Kidney epithelial cell (primary cell): Measurements from ENCODE around the gene ACTN4. TPM values are rescaled to one million over a fixed set of nuclear protein-coding genes. Genes with fewer than 3 reads are reported as not detected.

Experiments used
- DNase-seq: peaks from one replicate; pipeline ENCODE4 v3.0.0-alpha.2; 2010; ENCODE audit warnings: low read depth
- H3K27me3 ChIP-seq: 2 replicates; pipeline ENCODE4 v1.6.0; 2011; ENCODE audit warnings: low read length; ENCODE audit not compliant: control insufficient read depth, insufficient read depth
- H3K36me3 ChIP-seq: 2 replicates; pipeline ENCODE4 v1.5.1; 2011; ENCODE audit warnings: low read length; ENCODE audit not compliant: control insufficient read depth, insufficient read depth
- H3K4me3 ChIP-seq: 2 replicates; pipeline ENCODE4 v1.5.1; 2011; ENCODE audit warnings: low read depth, mild to moderate bottlenecking, control low read depth, low read length
- CTCF ChIP-seq: IDR thresholded peaks from 2 replicates; pipeline ENCODE4 v1.5.1; 2011; ENCODE audit warnings: mild to moderate bottlenecking, moderate library complexity, low read length, control low read depth, inconsistent platforms; ENCODE audit not compliant: insufficient read depth, poor library complexity, severe bottlenecking
- total RNA-seq: library from RNA; depleted of rRNA; stranded (reverse); fragments of >200 nt; gene quantifications from 2 replicates; pipeline ENCODE4 v1.2.3, GENCODE V29; 2015

ACTN4 gene
- total RNA-seq, 1 donor from 2014 or later = 821 TPM

DNA sequence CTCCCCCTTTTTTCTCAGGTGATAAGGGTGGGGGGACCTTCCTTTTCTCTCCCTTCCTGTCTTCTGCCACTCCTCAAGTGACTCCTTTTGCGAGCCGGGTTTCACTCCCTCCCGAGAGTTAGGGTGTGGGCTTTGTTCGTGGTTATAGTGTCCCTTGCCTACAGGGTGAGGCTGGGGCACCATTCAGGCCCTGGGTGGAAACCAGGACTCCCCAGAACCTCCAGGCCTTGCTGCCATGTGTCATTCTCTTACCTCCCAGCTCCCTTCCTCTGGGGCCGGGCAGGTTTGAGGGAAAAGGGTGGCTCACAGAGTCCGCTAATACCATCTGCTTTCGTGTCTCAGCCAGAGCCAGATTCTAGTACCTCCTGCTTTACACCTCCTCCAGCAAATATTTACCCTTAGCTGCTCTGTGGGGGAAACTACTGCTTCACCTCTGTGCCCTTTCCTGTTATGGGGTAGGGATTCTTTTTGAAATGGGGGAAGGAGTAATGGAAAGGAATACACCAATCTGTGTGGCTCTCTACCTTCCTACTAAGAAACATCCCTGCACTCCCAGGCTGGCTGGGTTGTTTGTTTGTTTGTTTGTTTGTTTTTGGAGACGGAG lies 2.8 kb downstream of the ACTN4 start:
- no peak for TF ChIP-seq CTCF
- no peaks in the 10 kb centered on the region for H3K27me3 ChIP-seq
- H3K4me3 ChIP-seq = peak overlapping the region; percentile 100
- no peaks in the 10 kb centered on the region for H3K36me3 ChIP-seq
- no peak for DNase-seq

GRCh38 chr19:38650911-38651584 lies 3.6 kb downstream of the ACTN4 start:
- H3K27me3 ChIP-seq = no peaks in the 10 kb centered on the region
- peak overlapping the region; percentile 8 for H3K4me3 ChIP-seq
- no peak for DNase-seq
- no peak for TF ChIP-seq CTCF
- no peaks in the 10 kb centered on the region for H3K36me3 ChIP-seq

DNA sequence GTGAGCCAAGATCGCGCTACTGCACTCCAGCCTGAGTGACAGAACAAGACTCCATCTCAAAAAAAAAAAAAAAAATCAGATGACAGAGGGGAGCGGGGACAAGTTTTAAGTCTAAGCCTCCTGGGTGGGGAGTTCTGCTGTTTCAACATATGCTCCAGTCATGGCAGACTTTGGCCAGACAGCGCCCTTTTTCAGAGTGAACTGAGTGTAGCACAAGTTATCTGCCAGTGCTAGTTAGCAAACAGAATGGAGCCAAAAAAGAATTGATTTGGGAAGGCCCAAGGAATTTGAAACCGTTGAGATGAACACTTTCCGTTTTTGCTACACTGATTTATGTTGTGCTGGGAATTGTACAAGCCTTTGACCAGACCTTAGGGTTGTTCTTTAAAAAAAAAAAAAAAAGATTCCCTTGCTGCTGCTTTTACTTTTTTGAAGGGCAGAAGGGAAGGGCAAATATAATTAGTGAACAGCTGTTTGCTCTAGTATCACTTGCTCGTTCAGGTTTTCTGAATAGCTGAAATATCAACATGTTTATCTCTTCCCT lies 5.7 kb downstream of the ACTN4 start:
- no peak for DNase-seq
- Histone ChIP-seq H3K4me3 (no peak overlapping the region), H3K36me3 (no peaks in the 10 kb centered on the region), H3K27me3 (no peaks in the 10 kb centered on the region)
- no peak for TF ChIP-seq CTCF

GRCh38 chr19:38654628-38655055 lies 7.2 kb downstream of the ACTN4 start:
- DNase-seq = no peak
- H3K4me3 ChIP-seq = no peak overlapping the region

DNA sequence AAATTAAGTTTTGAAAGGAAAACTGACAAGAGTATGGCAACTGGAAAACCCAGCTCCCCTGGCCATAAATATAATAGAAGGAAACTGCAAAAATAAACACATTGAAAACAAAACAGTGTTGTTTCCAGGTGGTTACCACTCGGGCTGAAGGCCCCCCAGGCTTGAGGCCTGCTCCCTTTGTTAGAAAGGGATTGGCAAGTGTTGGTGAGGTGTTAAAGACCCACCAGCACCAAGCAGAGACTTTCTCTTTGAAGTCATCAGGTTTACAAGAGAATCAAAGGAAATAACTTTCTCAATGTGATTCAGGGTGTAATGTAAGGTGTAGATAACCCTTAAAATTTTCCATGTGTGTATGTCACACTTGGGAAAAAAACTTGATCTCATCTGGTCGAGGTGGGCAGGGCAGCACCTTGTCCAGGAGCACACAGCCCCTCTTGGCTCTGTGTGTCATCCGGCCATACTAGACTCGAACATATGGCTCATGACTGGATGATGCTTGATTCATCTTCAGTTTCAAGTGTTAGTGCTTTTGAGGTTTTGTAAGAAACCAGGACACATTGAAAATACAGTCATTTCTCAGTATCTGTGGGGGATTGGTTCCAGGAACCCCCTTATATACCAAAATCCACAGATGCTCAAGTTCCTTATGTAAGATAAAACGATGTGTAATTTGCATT lies 7.8 kb downstream of the ACTN4 start:
- no peak for TF ChIP-seq CTCF
- Histone ChIP-seq H3K36me3 (no peaks in the 10 kb centered on the region), H3K4me3 (no peak overlapping the region), H3K27me3 (no peaks in the 10 kb centered on the region)
- DNase-seq = no peak

More at GRCh38 chr19:38654628-38655055, 7.2 kb downstream of the ACTN4 start:
- Histone ChIP-seq H3K36me3 (no peaks in the 10 kb centered on the region), H3K27me3 (no peaks in the 10 kb centered on the region)
- no peak for TF ChIP-seq CTCF
